ENCODE measurements around the gene CCNL2. TPM values are rescaled to one million over a fixed set of nuclear protein-coding genes. Genes with fewer than 3 reads are reported as not detected.
A peak's percentile ranks its signal among the peaks of the same experiment; 100 is the strongest.

The CCNL2 gene
- total and polyA plus RNA-seq, 12 donors = 38.5 to 243 (median 48.0) TPM

GRCh38 chr1:1373051-1373814, 25.9 kb downstream of the CCNL2 start:
- DNase-seq (peak in 1 of 2 donors; percentile 25), ATAC-seq (no peak)
- 85 to 86% methylated on average over 26 of the region's 26 CpGs for WGBS, 2 donors
- Histone ChIP-seq H3K4me3 (peak overlapping the region in 4 of 10 donors; percentile 79 to 98 (median 93)), H3K27me3 (no peaks in the 10 kb centered on the region), H3K9me3 (no peaks in the 10 kb centered on the region), H3K27ac (no peak overlapping the region), H3K36me3 (peaks cover 0 to 19% (median 0%) of the 10 kb centered on the region in 9 donors), H3K4me1 (peaks cover 16 to 45% (median 38%) of the 10 kb centered on the region in 9 donors)
- TF ChIP-seq CTCF (IDR thresholded peaks at IDR 0.05) = no peak
- intact Hi-C loops (cut with DNase I) = loop anchor here in 1 of 10 donors (10.0 kb wide), 1 partner anchor 132 kb away; no protein-coding TSS in a partner anchor

- ATAC-seq = peak; percentile 13 to 42 (median 28)
- intact Hi-C loops (cut with DNase I) = loop anchor here in 2 of 10 donors (1.0 to 10.0 kb wide), 2 partner anchors 48 to 133 kb away; no protein-coding TSS in a partner anchor
- peaks cover 0 to 19% (median 0%) of the 10 kb centered on the region in 9 donors for H3K36me3 ChIP-seq
- DNase-seq = peak in 1 of 2 donors; percentile 79
- TF ChIP-seq CTCF (IDR thresholded peaks at IDR 0.05) = peak; percentile 91 to 98 (median 96)
- H3K9me3 ChIP-seq = no peaks in the 10 kb centered on the region
- peaks cover 16 to 45% (median 38%) of the 10 kb centered on the region in 9 donors for H3K4me1 ChIP-seq
- H3K27me3 ChIP-seq = no peaks in the 10 kb centered on the region
- peak overlapping the region in 1 of 10 donors; percentile 3 for H3K27ac ChIP-seq
- H3K4me3 ChIP-seq = peak overlapping the region in 1 of 10 donors; percentile 4
- WGBS, 2 donors = 36 to 38% methylated on average over 25 to 26 of the region's 26 CpGs
These were observed 27.1 kb downstream of the CCNL2 start for GRCh38 chr1:1371746-1372711.

GRCh38 chr1:1371364-1371745, 27.8 kb downstream of the CCNL2 start:
- ATAC-seq = no peak
- 73 to 81% methylated on average over 12 of the region's 12 CpGs for WGBS, 2 donors
- Histone ChIP-seq H3K9me3 (peaks cover 0 to 4% (median 0%) of the 10 kb centered on the region in 11 donors), H3K36me3 (peaks cover 0 to 19% (median 0%) of the 10 kb centered on the region in 9 donors), H3K4me1 (peaks cover 16 to 45% (median 38%) of the 10 kb centered on the region in 9 donors), H3K4me3 (no peak overlapping the region), H3K27me3 (no peaks in the 10 kb centered on the region), H3K27ac (no peak overlapping the region)
- no peak for TF ChIP-seq CTCF (IDR thresholded peaks at IDR 0.05)
- DNase-seq = no peak
- intact Hi-C loops (cut with DNase I) = loop anchor here in 2 of 10 donors (1.0 to 10.0 kb wide), 2 partner anchors 49 to 133 kb away; no protein-coding TSS in a partner anchor
